ENCODE results near the gene IGF2BP3. TPM values are rescaled to one million over a fixed set of nuclear protein-coding genes. Genes with fewer than 3 reads are reported as not detected.

IGF2BP3 gene
- total RNA-seq, 4 donors from 2014 or later: 1.1 TPM; not detected in 3

- Histone ChIP-seq H3K36me3 (no peaks in the 10 kb centered on the region), H3K4me3 (no peak overlapping the region), H3K4me1 (no peaks in the 10 kb centered on the region), H3K27me3 (no peaks in the 10 kb centered on the region), H3K27ac (no peak overlapping the region), H3K9me3 (no peaks in the 10 kb centered on the region)
- DNase-seq: no peak
- no peak for TF ChIP-seq POLR2A (IDR thresholded peaks at IDR 0.05)
- TF ChIP-seq CTCF (IDR thresholded peaks at IDR 0.05): no peak
Measured at GRCh38 chr7:23292623-23293022, 177.7 kb downstream of the IGF2BP3 start.

DNA sequence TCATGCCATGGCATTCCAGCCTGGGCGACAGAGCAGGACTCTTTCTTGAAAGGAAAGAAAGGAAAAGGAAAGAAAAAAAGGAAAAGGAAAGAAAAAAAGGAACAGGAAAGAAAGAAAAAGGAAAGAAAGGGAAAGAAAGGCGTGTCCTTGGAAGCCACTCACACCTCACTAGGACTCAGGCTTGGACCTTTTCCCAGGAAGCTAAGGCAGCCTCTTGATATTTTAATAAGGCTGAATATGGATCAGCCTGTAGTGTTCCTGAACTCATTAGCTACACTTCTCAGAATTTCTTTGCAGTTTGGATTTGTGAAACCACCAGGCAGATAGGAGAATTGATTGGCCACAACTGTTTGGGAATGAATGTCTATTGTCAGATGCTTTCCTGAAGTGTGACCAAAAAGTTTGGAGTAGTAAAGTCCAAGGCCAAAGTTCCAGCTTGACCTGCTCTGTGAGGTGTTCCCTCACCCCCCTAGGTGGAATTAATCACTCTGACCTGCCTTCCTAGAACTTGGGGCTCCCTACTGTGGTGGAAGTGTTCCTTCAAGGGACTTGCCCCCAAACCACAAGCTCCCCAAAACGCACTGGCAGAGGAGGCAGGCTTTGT is 178.2 kb downstream of the IGF2BP3 start:
- H3K27ac ChIP-seq: no peak overlapping the region
- no peak for TF ChIP-seq CTCF (IDR thresholded peaks at IDR 0.05)
- TF ChIP-seq POLR2A (IDR thresholded peaks at IDR 0.05): no peak

GRCh38 chr7:23290993-23291392 is 179.3 kb downstream of the IGF2BP3 start:
- H3K4me1 ChIP-seq: no peaks in the 10 kb centered on the region
- H3K4me3 ChIP-seq: no peak overlapping the region
- H3K36me3 ChIP-seq: no peaks in the 10 kb centered on the region
- no peaks in the 10 kb centered on the region for H3K9me3 ChIP-seq
- no peak for TF ChIP-seq CTCF (IDR thresholded peaks at IDR 0.05)
- no peak for TF ChIP-seq POLR2A (IDR thresholded peaks at IDR 0.05)
- H3K27ac ChIP-seq: no peak overlapping the region
- no peaks in the 10 kb centered on the region for H3K27me3 ChIP-seq
- no peak for DNase-seq

More for the DNA sequence above, 178.2 kb downstream of the IGF2BP3 start:
- no peaks in the 10 kb centered on the region for H3K27me3 ChIP-seq
- no peaks in the 10 kb centered on the region for H3K36me3 ChIP-seq
- H3K9me3 ChIP-seq: no peaks in the 10 kb centered on the region
- no peaks in the 10 kb centered on the region for H3K4me1 ChIP-seq
- no peak for DNase-seq
- H3K4me3 ChIP-seq: no peak overlapping the region

DNA sequence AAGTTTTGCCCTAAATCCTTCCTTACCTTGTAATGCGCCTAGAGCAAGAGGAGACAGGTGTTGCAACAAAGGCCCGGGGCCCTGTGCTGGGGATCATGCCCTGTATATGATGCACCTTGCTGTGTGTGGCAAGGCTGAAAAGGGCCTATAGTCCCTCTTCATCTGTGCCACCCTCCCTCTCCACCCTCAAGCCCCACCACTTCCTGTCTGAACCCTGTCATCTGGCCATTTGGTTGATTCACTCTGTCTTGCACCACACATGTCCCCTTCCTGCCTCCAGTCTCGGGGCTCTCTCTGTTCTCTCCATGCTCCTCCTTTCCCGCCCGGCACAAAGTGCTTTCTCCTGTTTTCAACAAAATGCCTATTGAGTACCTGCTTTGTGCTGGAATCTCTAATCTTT is 182.7 kb downstream of the IGF2BP3 start:
- Histone ChIP-seq H3K4me3 (no peak overlapping the region), H3K27ac (no peak overlapping the region), H3K9me3 (no peaks in the 10 kb centered on the region), H3K4me1 (no peaks in the 10 kb centered on the region), H3K27me3 (no peaks in the 10 kb centered on the region), H3K36me3 (no peaks in the 10 kb centered on the region)
- DNase-seq: no peak
- TF ChIP-seq POLR2A (IDR thresholded peaks at IDR 0.05) (no peak), CTCF (IDR thresholded peaks at IDR 0.05) (no peak)

GRCh38 chr7:23285657-23286646 is 184.3 kb downstream of the IGF2BP3 start:
- H3K4me3 ChIP-seq: no peak overlapping the region
- no peak for DNase-seq
- no peaks in the 10 kb centered on the region for H3K27me3 ChIP-seq
- no peaks in the 10 kb centered on the region for H3K36me3 ChIP-seq
- H3K27ac ChIP-seq: no peak overlapping the region
- no peaks in the 10 kb centered on the region for H3K9me3 ChIP-seq
- no peak for TF ChIP-seq CTCF (IDR thresholded peaks at IDR 0.05)
- no peak for TF ChIP-seq POLR2A (IDR thresholded peaks at IDR 0.05)
- no peaks in the 10 kb centered on the region for H3K4me1 ChIP-seq
